Calu3 (cell line): ENCODE results near the gene MRPS18A. TPM values are rescaled to one million over a fixed set of nuclear protein-coding genes. Genes with fewer than 3 reads are reported as not detected.

Source experiments
- BruUV-seq: library from RNA; stranded (reverse); fragments of 400-500 nt; replicated peaks from 2 replicates; lab custom pipeline; 2021; lab: Mats Ljungman, UMichigan
- CTCF ChIA-PET: fragments of 300-600 bp; sonication (Branson Sonifier 250); formaldehyde crosslinking; loops from one replicate; lab custom pipeline; 2022; ENCODE audit warnings: antibody characterized with exemption; lab: Charles Lee
- DNase-seq: peaks from one replicate; pipeline ENCODE4 v3.0.0; 2022
- H3K27ac Mint-ChIP-seq: one replicate; pipeline ENCODE4 v1.8.0; 2022; ENCODE audit warnings: mixed read lengths; ENCODE audit not compliant: unreplicated experiment
- H3K27me3 Mint-ChIP-seq: one replicate; pipeline ENCODE4 v1.8.0; 2022; ENCODE audit warnings: mixed read lengths; ENCODE audit not compliant: unreplicated experiment
- H3K36me3 Mint-ChIP-seq: one replicate; pipeline ENCODE4 v1.8.0; 2022; ENCODE audit warnings: mild to moderate bottlenecking, moderate library complexity, mixed read lengths; ENCODE audit not compliant: insufficient read depth, unreplicated experiment
- H3K4me1 Mint-ChIP-seq: one replicate; pipeline ENCODE4 v1.8.0; 2022; ENCODE audit warnings: mild to moderate bottlenecking, low read depth, mixed read lengths; ENCODE audit not compliant: unreplicated experiment
- H3K4me3 Mint-ChIP-seq: one replicate; pipeline ENCODE4 v1.8.0; 2022; ENCODE audit warnings: mild to moderate bottlenecking, low read depth, moderate library complexity, mixed read lengths; ENCODE audit not compliant: unreplicated experiment
- H3K9me3 Mint-ChIP-seq: one replicate; pipeline ENCODE4 v1.8.0; 2022; ENCODE audit warnings: low read depth, mixed read lengths; ENCODE audit not compliant: unreplicated experiment
- CTCF ChIP-seq: fragments of 200-600 bp; IDR thresholded peaks from one replicate; pipeline ENCODE4 v1.8.0; 2022; ENCODE audit warnings: antibody characterized with exemption; ENCODE audit not compliant: unreplicated experiment
- intact Hi-C: fragments of 100-400 bp; cut with micrococcal nuclease; formaldehyde crosslinking; loops from one replicate; pipeline ENCODE4 v1.10.0; 2022; ENCODE audit not compliant: unreplicated experiment
- total RNA-seq: library from RNA; stranded (reverse); gene quantifications from 2 replicates; pipeline ENCODE4 v1.2.3, GENCODE V29; 2022

Gene MRPS18A
- total RNA-seq, 1 experiment from 2014 or later, result 88.8 TPM

- no peak overlapping the region for H3K4me3 Mint-ChIP-seq
- BruUV-seq, result no TSS peak
- intact Hi-C loops, result no loop called here
- TF ChIP-seq CTCF, result no peak
- CTCF ChIA-PET, result no interaction called here
- peaks cover 14% of the 10 kb centered on the region for H3K36me3 Mint-ChIP-seq
- no peak overlapping the region for H3K27ac Mint-ChIP-seq
- peaks cover 34% of the 10 kb centered on the region for H3K4me1 Mint-ChIP-seq
- no peak for DNase-seq
- peaks cover 12% of the 10 kb centered on the region for H3K9me3 Mint-ChIP-seq
- no peaks in the 10 kb centered on the region for H3K27me3 Mint-ChIP-seq
These were observed 41.9 kb upstream of the MRPS18A start for GRCh38 chr6:43729537-43729936.

- Mint-ChIP-seq H3K4me3 (no peak overlapping the region), H3K27ac (no peak overlapping the region), H3K36me3 (peaks cover 17% of the 10 kb centered on the region), H3K9me3 (peaks cover 12% of the 10 kb centered on the region), H3K4me1 (peaks cover 44% of the 10 kb centered on the region), H3K27me3 (no peaks in the 10 kb centered on the region)
- CTCF ChIA-PET, result interaction anchor here (1.2 kb wide), 2 partner anchors 25 to 198 kb away, joined by 3 read pairs; no protein-coding TSS in a partner anchor
- BruUV-seq, result no TSS peak
- intact Hi-C loops, result no loop called here
- no peak for DNase-seq
- TF ChIP-seq CTCF, result no peak
These were observed 41.0 kb upstream of the MRPS18A start for GRCh38 chr6:43728586-43728985.

GRCh38 chr6:43727634-43728033 is 40.0 kb upstream of the MRPS18A start:
- no peak overlapping the region for H3K27ac Mint-ChIP-seq
- peaks cover 54% of the 10 kb centered on the region for H3K4me1 Mint-ChIP-seq
- peaks cover 17% of the 10 kb centered on the region for H3K36me3 Mint-ChIP-seq
- H3K9me3 Mint-ChIP-seq, result peaks cover 12% of the 10 kb centered on the region
- no peak for DNase-seq
- CTCF ChIA-PET, result interaction anchor here (0.8 to 1.2 kb wide), 2 partner anchors 199 to 343 kb away, joined by 3 read pairs; no protein-coding TSS in a partner anchor
- no peaks in the 10 kb centered on the region for H3K27me3 Mint-ChIP-seq
- TF ChIP-seq CTCF, result no peak
- H3K4me3 Mint-ChIP-seq, result no peak overlapping the region
- no TSS peak for BruUV-seq
- intact Hi-C loops, result no loop called here

GRCh38 chr6:43725643-43726580 is 38.3 kb upstream of the MRPS18A start:
- H3K27ac Mint-ChIP-seq, result peak overlapping the region; percentile 97
- BruUV-seq, result no TSS peak
- TF ChIP-seq CTCF, result no peak
- peak overlapping the region; percentile 50 for H3K4me3 Mint-ChIP-seq
- peaks cover 17% of the 10 kb centered on the region for H3K36me3 Mint-ChIP-seq
- intact Hi-C loops, result loop anchor here (2.0 kb wide), 2 partner anchors 73 to 277 kb away; no protein-coding TSS in a partner anchor
- H3K27me3 Mint-ChIP-seq, result no peaks in the 10 kb centered on the region
- CTCF ChIA-PET, result interaction anchor here (1.0 to 3.2 kb wide), 23 partner anchors 19 to 362 kb away, joined by 3 to 40 read pairs (median 7); partner anchors contain the start of gene VEGFA
- DNase-seq, result no peak
- peaks cover 56% of the 10 kb centered on the region for H3K4me1 Mint-ChIP-seq
- H3K9me3 Mint-ChIP-seq, result peaks cover 2% of the 10 kb centered on the region
